GM12865 (cell line): ENCODE measurements around the gene ADGRB3.
"Not testable (repeated sequence)": the region's sequence is repeated elsewhere in the genome, so short reads cannot be mapped to it uniquely, and the experiment has no call there.

Experiments
- DNase-seq: peaks from one replicate; pipeline ENCODE4 v3.0.0; 2010; ENCODE audit warnings: low read depth
- H3K4me3 ChIP-seq: 2 replicates; pipeline ENCODE4 v1.5.1; 2011; ENCODE audit warnings: mild to moderate bottlenecking, low read depth, low read length, control low read depth
- CTCF ChIP-seq: IDR thresholded peaks from 2 replicates; pipeline ENCODE4 v1.5.1; 2011; ENCODE audit warnings: low read length, control low read depth, low read depth, inconsistent platforms; ENCODE audit not compliant: insufficient read depth; ENCODE audit errors: missing control alignments

ADGRB3 gene

GRCh38 chr6:69105288-69105687 is 470.2 kb downstream of the ADGRB3 start:
- H3K4me3 ChIP-seq, result no peak overlapping the region
- no peak for DNase-seq
- no peak for TF ChIP-seq CTCF

GRCh38 chr6:69106511-69106910 is 471.4 kb downstream of the ADGRB3 start:
- no peak for DNase-seq
- H3K4me3 ChIP-seq, result no peak overlapping the region
- TF ChIP-seq CTCF, result no peak

- no peak overlapping the region for H3K4me3 ChIP-seq
- no peak for DNase-seq
- no peak for TF ChIP-seq CTCF
These were observed 476.2 kb downstream of the ADGRB3 start for GRCh38 chr6:69111301-69111700.

- no peak for TF ChIP-seq CTCF
- no peak for DNase-seq
- H3K4me3 ChIP-seq, result no peak overlapping the region
These were observed 481.6 kb downstream of the ADGRB3 start for GRCh38 chr6:69116658-69117057.

GRCh38 chr6:69121461-69122406 is 486.7 kb downstream of the ADGRB3 start:
- not testable (repeated sequence) for H3K4me3 ChIP-seq, DNase-seq

- TF ChIP-seq CTCF, result no peak
- H3K4me3 ChIP-seq, result no peak overlapping the region
- no peak for DNase-seq
These were observed 487.3 kb downstream of the ADGRB3 start for GRCh38 chr6:69122407-69122773.

- H3K4me3 ChIP-seq, result no peak overlapping the region
- TF ChIP-seq CTCF, result no peak
- DNase-seq, result no peak
These were observed 493.3 kb downstream of the ADGRB3 start for GRCh38 chr6:69128411-69128810.
